ENCODE data around the gene LGALS16. TPM values are rescaled to one million over a fixed set of nuclear protein-coding genes. Genes with fewer than 3 reads are reported as not detected.
"Not testable (repeated sequence)": the region's sequence is repeated elsewhere in the genome, so short reads cannot be mapped to it uniquely, and the experiment has no call there.

The LGALS16 gene
- total RNA-seq, 1 donor from 2014 or later, result not detected

GRCh38 chr19:39673862-39674261, 18.1 kb downstream of the LGALS16 start:
- intact Hi-C loops (cut with DNase I), result loop anchor here (5.0 kb wide), 1 partner anchor 122 kb away; no protein-coding TSS in a partner anchor
- DNase-seq (ENCODE audit: low spot score), result not testable (repeated sequence)

GRCh38 chr19:39676004-39676403, 20.3 kb downstream of the LGALS16 start:
- DNase-seq (ENCODE audit: low spot score), result no peak
- intact Hi-C loops (cut with DNase I), result no loop called here

DNA sequence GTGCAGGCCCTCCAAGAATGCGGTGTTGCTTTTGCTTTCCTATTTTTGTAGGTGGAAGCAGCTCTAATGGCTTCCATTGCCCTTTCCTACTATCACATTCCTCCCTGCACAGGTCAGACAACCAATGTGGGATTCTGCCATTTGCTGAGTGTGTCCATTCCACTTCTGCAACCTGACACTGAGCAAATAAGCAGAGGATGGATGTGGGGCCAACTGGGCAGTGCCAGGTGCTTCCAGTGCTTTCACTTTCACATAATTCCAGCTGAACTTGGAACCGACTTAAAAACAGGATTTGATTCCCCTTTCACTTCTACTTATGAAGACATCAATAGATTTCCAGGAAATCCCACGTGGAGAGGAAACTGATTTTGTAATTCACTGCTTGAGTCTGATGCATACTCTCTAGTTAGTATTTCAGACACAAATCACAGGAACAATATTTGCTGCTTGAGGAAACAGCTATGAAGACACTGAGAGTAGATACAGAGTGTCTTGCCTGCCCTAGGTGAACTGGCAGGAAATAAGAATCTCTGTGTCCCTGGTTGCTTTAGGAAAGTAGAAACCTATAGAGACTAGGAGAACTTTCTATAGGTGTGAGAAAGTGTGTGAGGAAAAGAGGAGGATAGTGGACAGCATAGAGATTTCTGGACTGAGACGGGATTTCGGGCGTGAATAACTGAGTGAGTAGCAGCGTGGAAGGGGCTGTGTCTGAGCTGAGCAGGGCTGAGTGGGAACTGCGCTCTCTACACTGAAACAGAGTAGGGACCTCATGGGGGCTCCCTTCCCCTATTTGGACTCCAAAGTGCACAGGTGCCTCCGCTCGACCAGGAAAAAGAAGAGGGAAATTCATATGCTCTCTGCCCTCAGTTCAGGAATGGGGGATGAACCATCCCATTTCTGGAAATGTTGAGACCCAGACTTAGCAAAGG, 22.5 kb downstream of the LGALS16 start:
- intact Hi-C loops (cut with DNase I), result no loop called here
- DNase-seq (ENCODE audit: low spot score), result no peak

DNA sequence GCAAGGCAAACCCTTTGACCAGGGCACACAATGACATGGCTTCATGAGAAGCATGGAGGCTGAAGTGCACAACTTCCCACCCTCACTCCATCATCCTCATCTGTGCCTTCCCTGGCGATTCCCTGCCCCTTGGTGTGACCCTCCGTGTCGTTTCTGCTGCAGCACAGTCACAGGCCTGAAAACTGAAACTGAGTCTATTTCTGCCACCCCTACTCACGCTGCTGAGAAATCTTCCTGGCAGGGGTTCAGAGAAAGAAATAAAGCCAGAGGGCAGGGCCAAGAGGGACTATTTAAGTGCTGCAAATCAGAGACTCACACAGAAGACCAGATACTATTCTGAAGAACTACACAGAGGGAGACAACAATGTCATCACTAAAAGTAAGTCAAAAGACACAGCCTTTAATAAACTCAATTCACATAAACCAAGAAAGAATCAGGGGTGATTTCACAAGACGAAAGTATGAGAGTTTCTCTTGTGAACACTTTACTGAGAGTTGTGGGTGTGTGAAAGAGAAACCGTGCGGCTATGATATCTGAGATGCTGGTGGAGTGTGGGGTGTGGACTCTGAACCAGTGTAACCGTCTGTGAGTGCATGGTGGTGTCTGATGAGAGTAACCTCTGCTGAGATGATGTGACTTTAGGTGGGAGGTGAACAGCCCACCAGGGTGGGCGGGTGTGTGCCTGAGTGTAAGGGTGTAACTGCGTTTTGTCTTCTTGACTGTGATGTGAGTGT, 23.5 kb downstream of the LGALS16 start:
- DNase-seq (ENCODE audit: low spot score), result no peak
- intact Hi-C loops (cut with DNase I), result no loop called here

GRCh38 chr19:39679791-39680168, 24.1 kb downstream of the LGALS16 start:
- DNase-seq (ENCODE audit: low spot score), result no peak
- intact Hi-C loops (cut with DNase I), result no loop called here

DNA sequence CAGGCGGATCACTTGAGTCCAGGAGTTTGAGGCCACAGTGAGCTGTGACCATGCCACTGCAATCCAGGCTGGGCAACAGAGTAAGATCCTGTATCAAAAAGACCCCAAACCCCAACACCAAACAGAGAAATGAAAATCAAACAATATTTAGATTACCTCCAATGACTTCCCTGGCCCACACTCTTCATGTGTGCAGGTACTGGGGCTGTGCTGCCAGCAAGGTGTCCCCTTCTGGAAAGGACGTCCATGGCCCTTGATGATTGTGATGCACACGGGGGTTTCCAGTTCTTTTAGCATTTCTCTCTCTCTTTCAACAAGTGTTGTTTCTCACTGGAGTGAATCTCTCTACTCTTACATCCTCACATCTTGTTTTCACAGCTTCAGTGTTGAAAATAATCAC, 24.9 kb downstream of the LGALS16 start:
- no peak for DNase-seq (ENCODE audit: low spot score)
- intact Hi-C loops (cut with DNase I), result no loop called here

GRCh38 chr19:39681416-39681815, 25.7 kb downstream of the LGALS16 start:
- DNase-seq (ENCODE audit: low spot score), result no peak
- intact Hi-C loops (cut with DNase I), result no loop called here

- intact Hi-C loops (cut with DNase I), result no loop called here
Observed at GRCh38 chr19:39684267-39684666, 28.6 kb downstream of the LGALS16 start.

DNA sequence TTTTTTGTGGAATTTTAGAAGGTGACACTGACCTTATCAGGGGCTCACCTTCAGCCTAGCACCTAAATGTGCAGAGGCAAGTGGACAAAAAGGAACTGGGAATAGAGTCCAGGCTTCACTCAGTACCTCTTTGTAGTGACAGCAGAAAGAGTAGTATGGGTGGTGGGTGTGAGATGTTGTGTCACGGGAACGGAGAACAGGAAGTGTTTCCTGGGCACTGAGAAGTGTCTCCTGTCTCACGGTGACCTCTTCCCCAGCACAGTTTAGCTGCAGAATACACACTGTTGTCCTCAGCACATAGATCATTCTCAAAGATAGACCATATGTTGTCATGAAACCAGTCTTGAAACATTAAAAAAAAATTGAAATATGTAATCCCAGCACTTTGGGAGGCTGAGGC, 31.0 kb downstream of the LGALS16 start:
- intact Hi-C loops (cut with DNase I), result no loop called here
- no peak for DNase-seq (ENCODE audit: low spot score)

More at GRCh38 chr19:39684267-39684666, 28.6 kb downstream of the LGALS16 start:
- no peak for DNase-seq (ENCODE audit: low spot score)

GRCh38 chr19:39688637-39689036, 32.9 kb downstream of the LGALS16 start:
- intact Hi-C loops (cut with DNase I); DNase-seq (ENCODE audit: low spot score): not testable (repeated sequence)

DNA sequence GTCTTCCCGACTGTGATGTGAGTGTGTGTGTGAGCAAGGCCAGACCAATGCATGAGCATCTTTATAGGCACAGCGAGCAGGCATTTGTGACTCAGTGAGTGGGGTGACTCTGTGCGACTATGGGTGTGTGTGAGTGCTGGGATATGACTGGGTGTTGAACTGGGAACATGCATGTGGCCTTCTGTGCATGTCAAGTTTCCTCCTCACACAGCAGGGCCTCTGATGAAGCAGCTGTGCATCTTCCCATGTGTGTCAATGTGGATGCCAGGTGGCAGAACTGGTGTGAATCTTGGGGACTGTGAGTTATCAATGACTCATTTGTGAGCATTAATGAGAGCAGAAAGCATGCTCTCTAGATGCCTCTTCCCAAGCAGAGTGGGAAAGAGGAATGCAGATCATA, 36.5 kb downstream of the LGALS16 start:
- intact Hi-C loops (cut with DNase I), result no loop called here
- no peak for DNase-seq (ENCODE audit: low spot score)

GRCh38 chr19:39692822-39693221, 37.1 kb downstream of the LGALS16 start:
- DNase-seq (ENCODE audit: low spot score), result no peak
- intact Hi-C loops (cut with DNase I), result no loop called here

DNA sequence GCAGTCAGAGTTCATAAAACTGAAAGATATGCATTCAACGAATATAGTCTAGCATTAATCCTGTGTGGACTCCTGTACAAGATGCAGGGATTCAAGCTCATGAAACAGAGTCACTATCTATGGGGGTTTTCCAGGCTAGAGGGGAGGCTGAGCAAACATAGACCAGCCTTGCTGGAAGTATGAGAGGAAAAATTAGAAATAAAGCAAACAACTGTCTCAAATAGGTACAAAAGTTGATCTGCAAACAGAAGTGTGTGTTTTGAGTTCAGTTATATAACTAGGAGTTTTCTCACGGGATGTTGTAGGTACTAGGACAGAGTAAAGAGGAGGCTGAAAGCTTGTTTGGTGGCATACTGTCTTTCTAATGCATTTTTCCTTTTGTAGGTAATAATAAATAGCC, 40.0 kb downstream of the LGALS16 start:
- intact Hi-C loops (cut with DNase I), result no loop called here

DNA sequence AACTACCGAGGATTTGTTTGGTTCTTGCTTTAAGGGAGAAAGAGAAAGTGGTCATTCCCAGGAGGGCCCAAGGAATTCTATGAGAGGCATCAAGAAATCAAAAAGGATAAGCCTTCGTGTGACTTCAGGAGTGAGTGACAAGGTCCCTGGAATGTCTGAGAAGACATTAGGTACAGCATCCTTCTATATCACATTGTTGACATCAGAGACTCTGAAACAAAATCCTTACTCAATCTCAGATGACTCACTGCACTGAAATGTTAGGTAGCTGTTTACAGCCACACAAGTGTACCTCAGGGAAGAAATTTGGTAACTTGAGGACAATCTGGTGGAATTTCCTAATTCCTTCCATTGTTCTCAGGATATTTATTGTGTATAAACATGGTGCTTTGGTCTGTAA, 40.7 kb downstream of the LGALS16 start:
- intact Hi-C loops (cut with DNase I), result no loop called here

More for the DNA sequence above, 40.0 kb downstream of the LGALS16 start:
- no peak for DNase-seq (ENCODE audit: low spot score)

GRCh38 chr19:39698535-39698934, 42.8 kb downstream of the LGALS16 start:
- intact Hi-C loops (cut with DNase I), result no loop called here
- no peak for DNase-seq (ENCODE audit: low spot score)

More for the DNA sequence above, 40.7 kb downstream of the LGALS16 start:
- DNase-seq (ENCODE audit: low spot score), result no peak

GRCh38 chr19:39701291-39701690, 45.6 kb downstream of the LGALS16 start:
- intact Hi-C loops (cut with DNase I), result no loop called here
- no peak for DNase-seq (ENCODE audit: low spot score)

DNA sequence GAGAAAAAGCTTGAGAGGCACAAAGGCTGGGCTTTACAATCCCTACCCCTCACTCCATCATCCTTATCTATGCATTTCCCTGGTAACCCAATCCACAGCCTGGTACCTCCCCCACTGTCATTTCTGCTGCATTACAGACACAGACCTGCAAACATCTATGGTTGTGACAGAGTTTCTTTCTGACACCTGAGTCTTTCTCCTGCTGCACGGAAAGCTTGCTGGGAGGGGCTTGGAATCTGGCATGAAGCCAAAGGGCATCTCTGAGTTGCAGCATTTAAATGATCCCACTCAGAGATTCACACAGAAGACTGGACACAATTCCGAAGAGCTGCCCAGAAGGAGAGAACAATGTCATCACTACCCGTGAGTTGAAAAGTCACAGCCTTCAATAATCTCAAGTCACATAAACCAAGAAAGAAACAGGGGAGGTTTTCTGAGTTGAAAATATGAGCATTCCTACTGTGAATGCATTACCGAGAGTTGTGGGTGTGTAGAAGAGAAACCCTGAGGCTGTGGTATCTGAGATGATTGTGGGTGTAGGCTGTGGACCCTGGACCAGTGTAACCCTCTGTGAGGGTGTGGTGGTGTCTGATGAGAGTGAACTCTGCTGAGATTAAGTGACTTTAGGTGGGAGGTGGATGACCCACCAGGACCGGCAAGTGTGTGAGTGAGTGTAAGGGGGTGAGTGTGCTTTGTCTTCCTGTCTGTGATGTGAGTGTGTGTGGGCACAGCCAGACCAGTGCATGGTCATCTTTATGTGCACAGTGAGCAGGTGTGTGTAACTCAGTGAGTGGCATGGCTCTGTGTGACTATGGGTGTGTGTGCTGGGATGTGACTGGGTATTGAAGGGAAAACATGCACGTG, 48.7 kb downstream of the LGALS16 start, which contains the start of gene LGALS14:
Gene LGALS14, plus strand, starts transcription at position 301 of the 864 bp plus-strand sequence. Its CDS starts 48 bp downstream, at position 349.
- no peak for DNase-seq (ENCODE audit: low spot score)
- intact Hi-C loops (cut with DNase I), result no loop called here

DNA sequence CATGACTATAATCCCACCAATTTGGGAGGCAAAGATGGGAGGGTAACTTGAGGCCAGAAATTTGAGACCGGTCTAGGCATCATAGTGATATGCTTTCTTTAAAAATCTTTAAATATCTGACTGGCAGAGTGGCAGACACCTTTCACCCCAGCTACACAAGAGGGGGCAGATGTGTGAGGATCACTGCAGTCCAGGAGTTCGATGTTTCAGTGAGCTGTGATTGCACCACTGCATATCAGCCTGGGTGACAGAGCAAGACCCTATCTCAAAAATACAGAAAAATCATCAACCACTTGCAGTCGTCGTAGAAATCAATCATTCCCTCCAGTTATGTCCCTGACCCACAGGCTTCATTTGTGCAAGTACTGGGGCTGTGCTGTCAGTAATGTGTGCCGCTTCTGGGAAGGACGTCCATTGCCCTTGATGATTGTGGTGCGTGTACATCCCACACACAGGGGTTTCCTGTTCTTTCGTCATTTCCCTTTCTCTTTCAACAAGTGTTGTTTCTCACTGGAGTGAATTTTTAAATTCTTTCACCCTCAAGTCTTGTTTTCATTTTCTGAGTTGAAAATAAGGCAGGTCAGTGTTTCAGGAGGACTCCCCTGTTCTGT, 50.0 kb downstream of the LGALS16 start:
- DNase-seq (ENCODE audit: low spot score), result no peak
- intact Hi-C loops (cut with DNase I), result no loop called here

- intact Hi-C loops (cut with DNase I), result no loop called here
- DNase-seq (ENCODE audit: low spot score), result no peak
Observed at GRCh38 chr19:39708594-39708993, 52.9 kb downstream of the LGALS16 start.

Data from cardiac septum (tissue), 1 donor.